Large intestine (tissue), 12 donors: ENCODE results near the gene TRAPPC11. TPM values are rescaled to one million over a fixed set of nuclear protein-coding genes. Genes with fewer than 3 reads are reported as not detected.

Experiments
- DNase-seq, 2 donors: peaks; one replicate each; pipeline versions ENCODE4 v3.0.0 to v3.0.0-alpha.2; 2013
- H3K27ac ChIP-seq: one replicate; pipeline ENCODE4 v1.5.1; 2013; ENCODE audit warnings: low read length
- H3K27me3 ChIP-seq: 2 replicates; pipeline ENCODE4 v1.6.1; 2013; ENCODE audit warnings: low read length; ENCODE audit not compliant: control insufficient read depth, insufficient read depth
- H3K36me3 ChIP-seq: 2 replicates; pipeline ENCODE4 v1.6.1; 2013; ENCODE audit warnings: low read length; ENCODE audit not compliant: control insufficient read depth, insufficient read depth
- H3K4me1 ChIP-seq: one replicate; pipeline ENCODE4 v1.6.1; 2013; ENCODE audit warnings: low read length; ENCODE audit not compliant: control insufficient read depth, insufficient read depth
- H3K4me3 ChIP-seq: one replicate; pipeline ENCODE4 v1.5.1; 2013; ENCODE audit warnings: low read length
- H3K9me3 ChIP-seq: one replicate; pipeline ENCODE4 v1.6.1; 2013; ENCODE audit warnings: mild to moderate bottlenecking, low read depth, low read length, moderate library complexity; ENCODE audit not compliant: control insufficient read depth
- WGBS: methylation state at CpG from one replicate; pipeline ENCODE4 v1.1.5; 2013; ENCODE audit warnings: low lambda C conversion rate; ENCODE audit not compliant: insufficient coverage; 5-methylcytosine and 5-hydroxymethylcytosine counted together
- long read RNA-seq, 11 donors: transcript quantifications; one replicate each; lab custom pipeline, GENCODE V29; 2026
- polyA plus RNA-seq: library from polyadenylated mRNA; unstranded; fragments of 120-200 nt; gene quantifications from one replicate; pipeline ENCODE4 v1.2.1, GENCODE V29; 2013

The TRAPPC11 gene
- polyA plus RNA-seq: 28.9 TPM
- long read RNA-seq, donor 1, full-length matches to known transcripts: 1 of 1 reads
- long read RNA-seq, donor 1, partial matches to known transcripts: 0 of 1 reads
- long read RNA-seq, donor 1, other reads (novel, unspliced or antisense): 0 of 1 reads
- long read RNA-seq, donor 2, full-length matches to known transcripts: 4 of 4 reads
- long read RNA-seq, donor 2, partial matches to known transcripts: 0 of 4 reads
- long read RNA-seq, donor 2, other reads (novel, unspliced or antisense): 0 of 4 reads
- long read RNA-seq, donor 3, full-length matches to known transcripts: 3 of 8 reads
- long read RNA-seq, donor 3, partial matches to known transcripts: 5 of 8 reads
- long read RNA-seq, donor 3, other reads (novel, unspliced or antisense): 0 of 8 reads
- long read RNA-seq, donor 4, full-length matches to known transcripts: 1 of 1 reads
- long read RNA-seq, donor 4, partial matches to known transcripts: 0 of 1 reads
- long read RNA-seq, donor 4, other reads (novel, unspliced or antisense): 0 of 1 reads
- long read RNA-seq, donor 5: 0 reads
- long read RNA-seq, donor 6, full-length matches to known transcripts: 2 of 2 reads
- long read RNA-seq, donor 6, partial matches to known transcripts: 0 of 2 reads
- long read RNA-seq, donor 6, other reads (novel, unspliced or antisense): 0 of 2 reads
- long read RNA-seq, donor 7: 0 reads
- long read RNA-seq, donor 8, full-length matches to known transcripts: 1 of 14 reads
- long read RNA-seq, donor 8, partial matches to known transcripts: 13 of 14 reads
- long read RNA-seq, donor 8, other reads (novel, unspliced or antisense): 0 of 14 reads
- long read RNA-seq, donor 9, full-length matches to known transcripts: 2 of 2 reads
- long read RNA-seq, donor 9, partial matches to known transcripts: 0 of 2 reads
- long read RNA-seq, donor 9, other reads (novel, unspliced or antisense): 0 of 2 reads
- long read RNA-seq, donor 10, full-length matches to known transcripts: 3 of 3 reads
- long read RNA-seq, donor 10, partial matches to known transcripts: 0 of 3 reads
- long read RNA-seq, donor 10, other reads (novel, unspliced or antisense): 0 of 3 reads
- long read RNA-seq, donor 11, full-length matches to known transcripts: 1 of 1 reads
- long read RNA-seq, donor 11, partial matches to known transcripts: 0 of 1 reads
- long read RNA-seq, donor 11, other reads (novel, unspliced or antisense): 0 of 1 reads

DNA sequence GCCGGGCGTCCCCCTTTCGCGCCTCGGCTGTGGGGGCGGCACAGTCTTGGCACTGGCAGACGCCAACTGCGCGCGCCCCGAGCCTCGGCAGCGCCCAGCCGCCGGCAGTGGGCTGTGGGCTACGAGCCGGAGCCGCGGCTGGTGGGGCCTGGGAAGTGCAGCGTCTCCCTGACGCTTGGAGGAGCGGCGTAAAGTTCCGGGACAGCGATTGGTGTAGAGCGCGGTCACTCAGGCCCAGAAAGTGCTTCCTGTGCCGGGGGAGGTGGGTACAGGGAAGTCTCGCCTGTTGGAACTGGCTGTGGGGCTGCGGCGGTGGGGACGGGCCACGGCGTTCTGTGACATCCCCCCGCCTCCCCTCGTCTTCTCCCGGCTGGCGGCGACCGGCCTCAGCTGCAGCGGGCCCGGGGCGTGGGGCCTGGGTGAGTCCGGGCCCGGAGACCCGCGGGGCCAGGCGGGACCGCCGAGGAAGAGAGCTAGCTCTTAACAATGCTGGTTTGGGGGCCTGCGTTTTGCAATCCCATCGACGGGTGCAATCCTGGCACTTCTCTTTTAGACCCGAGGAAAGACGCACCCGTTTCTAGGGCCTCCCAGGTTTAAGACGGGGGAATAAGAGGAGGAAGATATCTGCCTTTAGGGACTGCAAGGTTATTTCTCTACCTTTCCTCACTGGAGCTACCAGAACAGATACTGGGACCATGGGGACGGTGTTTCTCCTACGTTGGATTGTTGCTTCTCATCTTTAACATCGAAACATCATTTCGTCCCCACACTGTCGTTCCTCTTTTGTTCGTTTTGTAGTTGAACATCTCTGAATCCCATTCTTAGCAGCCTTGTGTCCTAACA is at the start of gene TRAPPC11, which contains the start of gene RWDD4:
TRAPPC11 (plus strand) TSS at position 265 of the 843 bp plus-strand sequence. CDS start 4,575 bp downstream, outside the sequence.
RWDD4 (minus strand) TSS at position 157 of the 843 bp plus-strand sequence. CDS start 233 bp downstream, outside the sequence.
- 0% methylated on average over 2 of the region's 63 CpGs for WGBS
- peak; percentile 98 to 99 for DNase-seq
- peak within 1 kb of the TSS; percentile 80 for H3K4me3 ChIP-seq
- peaks cover 9% of the 10 kb centered on the region for H3K36me3 ChIP-seq
- no peaks in the 10 kb centered on the region for H3K27me3 ChIP-seq
- peak within 1 kb of the TSS; percentile 91 for H3K27ac ChIP-seq
- H3K9me3 ChIP-seq: no peaks in the 10 kb centered on the region
- H3K4me1 ChIP-seq: peaks cover 10% of the 10 kb centered on the region

DNA sequence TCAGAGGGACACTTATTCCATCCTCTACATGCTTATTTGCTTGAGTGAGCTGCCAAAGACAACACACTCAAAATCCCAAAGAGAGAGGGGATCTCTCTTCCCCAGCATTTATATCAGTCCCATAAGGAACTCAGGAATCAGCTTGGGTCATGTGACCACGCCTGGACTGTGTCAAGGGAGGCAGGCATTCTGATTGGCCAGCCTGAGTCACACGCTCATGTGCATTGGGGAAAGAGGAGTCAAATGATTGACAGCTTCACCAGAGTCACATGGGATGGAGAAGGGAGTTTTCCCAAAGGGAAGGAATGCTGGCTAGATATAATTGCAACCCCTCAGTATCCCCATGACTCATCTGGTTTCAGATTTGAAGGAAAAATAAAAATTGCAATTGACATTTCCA is 49.1 kb upstream of the TRAPPC11 start:
- Histone ChIP-seq H3K4me1 (peaks cover 8% of the 10 kb centered on the region), H3K9me3 (no peaks in the 10 kb centered on the region), H3K4me3 (no peak overlapping the region), H3K27ac (peak overlapping the region; percentile 57), H3K27me3 (no peaks in the 10 kb centered on the region), H3K36me3 (no peaks in the 10 kb centered on the region)
- peak; percentile 52 to 55 for DNase-seq
- no CpG with 5 or more reads among the region's 2 CpGs for WGBS

DNA sequence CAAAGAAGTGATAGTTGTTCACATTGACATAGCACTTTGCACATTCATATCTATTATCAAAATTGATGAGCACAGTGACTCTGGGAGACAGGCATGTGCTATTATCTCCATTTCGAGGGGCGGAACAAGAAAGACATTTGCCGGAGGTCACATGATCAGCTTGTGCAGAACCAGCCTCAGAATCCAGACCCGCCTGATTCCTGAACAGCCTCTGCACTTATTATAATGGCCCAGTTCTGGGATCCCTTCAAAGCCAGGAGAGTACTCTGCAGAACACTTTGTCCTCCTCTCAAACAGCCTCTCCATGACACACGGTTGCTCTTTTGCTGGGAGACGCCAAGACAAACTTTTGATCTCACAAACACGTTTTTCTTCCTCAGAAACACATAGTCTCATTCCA is 48.5 kb upstream of the TRAPPC11 start:
- peak; percentile 42 to 55 for DNase-seq
- no peaks in the 10 kb centered on the region for H3K9me3 ChIP-seq
- WGBS: 40% methylated on average over 1 of the region's 7 CpGs
- H3K36me3 ChIP-seq: no peaks in the 10 kb centered on the region
- peaks cover 8% of the 10 kb centered on the region for H3K4me1 ChIP-seq
- H3K27ac ChIP-seq: peak overlapping the region; percentile 57
- no peaks in the 10 kb centered on the region for H3K27me3 ChIP-seq
- no peak overlapping the region for H3K4me3 ChIP-seq

DNA sequence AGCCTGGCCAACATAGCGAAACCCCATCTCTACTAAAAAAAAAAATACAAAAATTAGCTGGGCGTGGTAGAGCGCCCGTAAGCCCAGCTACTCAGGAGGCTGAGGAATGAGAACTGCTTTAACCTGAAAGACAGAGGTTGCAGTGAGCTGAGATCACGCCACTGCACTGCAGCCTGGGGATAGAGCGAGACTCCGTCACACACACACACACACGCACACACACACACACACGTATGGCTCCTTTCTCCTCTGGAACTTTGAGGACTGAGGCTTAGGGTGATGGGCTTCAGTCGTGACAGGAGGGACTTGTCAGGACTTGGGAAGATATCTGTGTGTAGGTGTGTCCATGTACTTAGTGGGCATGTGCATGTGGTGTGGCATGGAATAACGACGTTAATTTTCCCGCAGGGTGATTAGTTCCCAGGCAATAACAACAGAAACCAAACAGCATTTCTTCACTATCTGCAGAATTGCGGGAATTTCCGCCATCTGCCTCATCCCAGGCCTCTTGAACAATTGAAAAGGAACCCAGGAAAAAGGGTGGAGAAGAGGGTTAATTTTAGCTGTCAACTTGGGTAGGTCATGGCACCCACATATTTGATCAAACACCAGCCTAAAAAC is 47.8 kb upstream of the TRAPPC11 start:
- Histone ChIP-seq H3K4me1 (peaks cover 8% of the 10 kb centered on the region), H3K27ac (peak overlapping the region; percentile 25), H3K9me3 (no peaks in the 10 kb centered on the region), H3K4me3 (no peak overlapping the region), H3K27me3 (no peaks in the 10 kb centered on the region), H3K36me3 (no peaks in the 10 kb centered on the region)
- DNase-seq: no peak
- no CpG with 5 or more reads among the region's 15 CpGs for WGBS

DNA sequence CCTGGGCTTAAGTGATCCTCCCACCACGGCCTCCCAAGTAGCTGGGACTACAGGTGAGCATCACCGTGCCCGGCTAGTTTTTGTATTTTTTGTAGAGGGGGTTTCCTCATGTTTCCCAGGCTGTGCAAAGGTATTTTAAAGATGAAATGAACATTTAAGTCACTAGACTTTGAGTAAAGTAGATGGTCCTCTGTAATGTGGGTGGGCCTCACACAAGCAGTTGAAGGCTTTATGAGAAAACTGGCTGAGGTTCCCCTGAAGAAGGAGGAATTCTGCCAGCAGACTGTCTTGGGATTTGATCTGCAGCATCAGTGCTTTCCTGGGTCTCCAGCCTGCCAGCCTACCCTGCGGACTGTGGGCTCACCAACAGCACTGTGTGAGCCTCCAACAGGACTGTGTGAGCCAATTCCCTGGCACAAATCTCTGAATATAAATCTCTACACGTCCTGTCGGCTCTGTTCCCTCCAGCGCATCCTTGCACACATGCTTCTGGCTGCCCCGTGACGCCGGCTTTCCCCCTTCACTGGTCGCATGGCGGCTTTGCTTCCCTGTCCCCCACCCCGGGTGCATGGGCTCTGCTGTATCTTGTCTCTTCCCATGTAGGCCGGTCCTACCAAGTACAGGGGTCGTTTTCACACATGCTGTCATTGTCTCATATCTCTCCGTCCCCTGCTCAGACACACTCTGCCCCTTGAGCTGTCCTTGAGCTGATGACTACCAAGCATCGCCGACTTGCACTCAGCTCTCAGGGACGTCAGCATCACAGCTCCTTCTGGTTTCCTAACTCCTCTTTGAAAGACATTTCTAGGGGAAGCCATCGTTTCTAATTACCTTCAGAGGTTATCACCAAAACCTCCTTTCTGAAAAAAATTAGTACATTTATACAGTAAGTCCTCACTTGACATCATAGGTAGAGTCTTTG is 46.5 kb upstream of the TRAPPC11 start:
- Histone ChIP-seq H3K36me3 (no peaks in the 10 kb centered on the region), H3K4me1 (peaks cover 8% of the 10 kb centered on the region), H3K27ac (no peak overlapping the region), H3K9me3 (no peaks in the 10 kb centered on the region), H3K27me3 (no peaks in the 10 kb centered on the region), H3K4me3 (no peak overlapping the region)
- WGBS: 53% methylated on average over 2 of the region's 20 CpGs
- no peak for DNase-seq

DNA sequence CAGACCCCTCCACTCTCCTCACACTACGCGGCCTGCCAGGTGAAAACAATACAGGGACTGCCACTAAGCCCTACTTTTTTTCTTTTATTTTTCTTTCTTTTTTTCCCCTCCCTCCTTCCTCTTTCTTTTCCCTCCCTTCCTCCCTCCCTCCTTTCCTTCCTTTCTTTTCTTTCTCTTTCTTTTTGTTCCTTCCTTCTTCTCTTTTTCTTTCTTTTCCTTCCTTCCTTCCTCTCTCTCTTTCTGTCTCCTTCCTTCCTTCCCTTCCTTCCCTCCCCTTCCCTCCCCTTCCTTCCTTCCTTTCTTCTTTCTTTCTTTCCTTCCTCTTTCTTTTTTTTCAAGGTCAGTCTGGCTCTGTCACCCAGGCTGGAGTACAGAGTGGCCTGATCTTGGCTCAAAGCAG is 42.0 kb upstream of the TRAPPC11 start:
- Histone ChIP-seq H3K36me3 (no peaks in the 10 kb centered on the region), H3K4me1 (peaks cover 9% of the 10 kb centered on the region), H3K27ac (peak overlapping the region; percentile 74), H3K9me3 (no peaks in the 10 kb centered on the region), H3K4me3 (peak overlapping the region; percentile 36), H3K27me3 (no peaks in the 10 kb centered on the region)
- DNase-seq: no peak
- WGBS: 97% methylated on average over 2 of the region's 2 CpGs

DNA sequence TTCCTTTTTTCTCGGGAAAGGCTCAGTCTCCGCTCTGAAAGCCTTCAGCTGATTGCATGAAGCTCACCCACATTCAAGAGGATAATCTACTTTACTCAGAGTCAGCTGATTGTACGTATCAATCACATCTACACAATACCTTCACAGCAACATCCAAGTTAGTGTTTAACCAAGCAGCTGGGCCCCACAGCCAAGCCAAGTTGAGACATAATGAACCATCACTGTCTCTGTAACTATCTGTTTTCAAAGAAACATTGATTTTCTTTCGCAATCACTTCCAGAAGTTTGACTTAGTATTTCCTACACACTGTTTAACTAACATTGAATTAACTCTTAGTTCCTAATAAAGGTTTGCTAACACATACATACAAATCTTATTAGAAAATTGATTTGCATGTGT is 40.4 kb upstream of the TRAPPC11 start:
- no peaks in the 10 kb centered on the region for H3K9me3 ChIP-seq
- no peaks in the 10 kb centered on the region for H3K27me3 ChIP-seq
- peaks cover 9% of the 10 kb centered on the region for H3K4me1 ChIP-seq
- H3K36me3 ChIP-seq: no peaks in the 10 kb centered on the region
- WGBS: 38% methylated on average over 1 of the region's 4 CpGs
- H3K4me3 ChIP-seq: peak overlapping the region; percentile 36
- DNase-seq: peak; percentile 81 to 89
- H3K27ac ChIP-seq: peak overlapping the region; percentile 85

DNA sequence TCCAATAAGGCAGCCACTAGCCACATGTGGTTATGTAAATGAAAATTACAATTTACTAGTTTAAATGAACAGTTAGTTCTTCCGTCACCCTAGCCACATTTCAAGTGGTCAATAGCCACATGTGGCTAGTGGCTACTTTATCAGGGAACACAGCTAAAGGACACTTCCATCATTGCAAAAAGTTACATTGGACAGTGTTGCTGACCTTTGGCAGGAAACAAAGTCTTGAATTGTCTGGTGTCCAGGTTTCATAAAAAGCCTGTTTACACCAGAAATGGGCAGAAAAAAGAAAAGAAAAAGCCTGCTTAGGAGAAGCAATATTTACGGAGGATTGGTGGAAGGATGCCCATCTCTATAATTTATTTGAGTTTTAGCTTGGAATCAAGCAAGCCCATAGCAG is 38.7 kb upstream of the TRAPPC11 start:
- no peaks in the 10 kb centered on the region for H3K9me3 ChIP-seq
- no peaks in the 10 kb centered on the region for H3K27me3 ChIP-seq
- DNase-seq: no peak
- H3K27ac ChIP-seq: no peak overlapping the region
- no peaks in the 10 kb centered on the region for H3K36me3 ChIP-seq
- H3K4me1 ChIP-seq: peaks cover 9% of the 10 kb centered on the region
- no CpG with 5 or more reads among the region's 2 CpGs for WGBS
- H3K4me3 ChIP-seq: no peak overlapping the region
